Aorta (tissue), 5 donors: ENCODE results near the gene ZNF320. TPM values are rescaled to one million over a fixed set of nuclear protein-coding genes. Genes with fewer than 3 reads are reported as not detected.
"Not testable (repeated sequence)": the region's sequence is repeated elsewhere in the genome, so short reads cannot be mapped to it uniquely, and the experiment has no call there.

ENCODE experiments used
- ATAC-seq: fragments of 200-7000 bp; cut with Tn5 transposase; one replicate; pipeline ENCODE4 v1.9.1; 2022; ENCODE audit warnings: moderate library complexity; ENCODE audit not compliant: low FRiP score
- DNase-seq, 2 donors: peaks; one replicate each; pipeline ENCODE4 v3.0.0-alpha.2; 2020
- H3K27ac ChIP-seq, 2 donors: one replicate each; pipeline ENCODE4 v1.5.1; 2013; ENCODE audit warnings: low read length in 2 of 2, mild to moderate bottlenecking in 2 of 2, moderate library complexity in 2 of 2, control low read depth in 1 of 2, inconsistent platforms in 1 of 2, low read depth in 1 of 2
- H3K27me3 ChIP-seq, 2 donors: one replicate each; pipeline ENCODE4 v1.6.1; 2013; ENCODE audit warnings: control low read depth in 1 of 2, low read length in 1 of 2, mild to moderate bottlenecking in 1 of 2, moderate library complexity in 1 of 2; ENCODE audit not compliant: insufficient read depth in 2 of 2, control insufficient read depth in 1 of 2
- H3K36me3 ChIP-seq, 2 donors: one replicate each; pipeline ENCODE4 v1.6.1; 2013; ENCODE audit warnings: control low read depth in 1 of 2, low read length in 1 of 2, mild to moderate bottlenecking in 1 of 2; ENCODE audit not compliant: insufficient read depth in 2 of 2, control insufficient read depth in 1 of 2
- H3K4me1 ChIP-seq, 2 donors: one replicate each; pipeline ENCODE4 v1.6.1; 2013; ENCODE audit warnings: low read length in 2 of 2, control low read depth in 1 of 2, mild to moderate bottlenecking in 1 of 2, moderate library complexity in 1 of 2; ENCODE audit not compliant: insufficient read depth in 2 of 2, control insufficient read depth in 1 of 2
- H3K4me3 ChIP-seq, 2 donors: one replicate each; pipeline ENCODE4 v1.5.1; 2013; ENCODE audit warnings: low read length in 2 of 2, control low read depth in 1 of 2, mild to moderate bottlenecking in 1 of 2
- H3K9me3 ChIP-seq: one replicate; pipeline ENCODE4 v1.6.1; 2013; ENCODE audit warnings: mild to moderate bottlenecking, low read length; ENCODE audit not compliant: control insufficient read depth
- WGBS, 2 donors: extraction: QIAGEN DNeasy Blood & Tissue Kit; methylation state at CpG; one replicate each; pipeline ENCODE4 v1.1.7; 2013; 5-methylcytosine and 5-hydroxymethylcytosine counted together
- intact Hi-C, 2 donors: fragments of 100-400 bp; cut with DNase I; formaldehyde crosslinking; loops; one replicate each; pipeline versions ENCODE4 v1.14.2 to v1.15.0; 2022
- polyA plus RNA-seq, 2 donors: library from polyadenylated mRNA; stranded (reverse); fragments of 200-250 nt; gene quantifications; one replicate each; pipeline ENCODE4 v1.2.3, GENCODE V29; 2013
- total RNA-seq, 2 donors: library from RNA; stranded (reverse); fragmentation: NEBNext Ultra II Directional; extraction: Animal tissue kit (Norgen Biotek cat#: 25700); gene quantifications; one replicate each; pipeline ENCODE4 v1.2.1, GENCODE V29; 2021
- donor health status: healthy with polysubstance abuse.
- donor health status: Bipolar disorder and iron deficiency.
- donor health status: DM: no; HTN: no; CAD: no.
- donor health status: DM: no; HTN: no; CAD: no.
- donor health status: DM: yes; HTN: yes; CAD: no.

The ZNF320 gene
- total and polyA plus RNA-seq, 4 donors = 6.6 to 11.7 (median 8.6) TPM; not detected in 1

GRCh38 chr19:52942386-52943133 is 45.1 kb upstream of the ZNF320 start:
- Histone ChIP-seq H3K27ac (peak overlapping the region in 1 of 2 donors; percentile 88), H3K4me3 (peak overlapping the region; percentile 74 to 82), H3K27me3 (no peaks in the 10 kb centered on the region), H3K36me3 (no peaks in the 10 kb centered on the region), H3K9me3 (peaks cover 3% of the 10 kb centered on the region), H3K4me1 (no peaks in the 10 kb centered on the region)
- DNase-seq (peak; percentile 96 to 98), ATAC-seq (peak; percentile 98)
- 0 to 1% methylated on average over 43 of the region's 43 CpGs for WGBS, 2 donors
- intact Hi-C loops = loop anchor here in 1 of 2 donors (2.0 to 10.0 kb wide), 2 partner anchors 20 to 52 kb away; partner anchors contain the start of gene ZNF816

- H3K27ac ChIP-seq = peak overlapping the region in 1 of 2 donors; percentile 34
- H3K27me3 ChIP-seq = no peaks in the 10 kb centered on the region
- WGBS, 2 donors = 0% methylated on average over 26 of the region's 26 CpGs
- H3K9me3 ChIP-seq = peaks cover 1% of the 10 kb centered on the region
- peak overlapping the region; percentile 74 to 82 for H3K4me3 ChIP-seq
- peak; percentile 70 for ATAC-seq
- DNase-seq = peak in 1 of 2 donors; percentile 81
- no peaks in the 10 kb centered on the region for H3K4me1 ChIP-seq
- no peaks in the 10 kb centered on the region for H3K36me3 ChIP-seq
- intact Hi-C loops = loop anchor here in 1 of 2 donors (2.0 to 10.0 kb wide), 2 partner anchors 21 to 53 kb away; partner anchors contain the start of gene ZNF816
Measured at GRCh38 chr19:52941941-52942385, 44.5 kb upstream of the ZNF320 start.

- H3K9me3 ChIP-seq, H3K27ac ChIP-seq, DNase-seq, H3K27me3 ChIP-seq, H3K36me3 ChIP-seq, H3K4me1 ChIP-seq, ATAC-seq: not testable (repeated sequence)
- H3K4me3 ChIP-seq = peak overlapping the region; percentile 74 to 82
- intact Hi-C loops = loop anchor here in 1 of 2 donors (10.0 kb wide), 1 partner anchor 53 kb away; no protein-coding TSS in a partner anchor
- 34 to 43% methylated on average over 2 of the region's 2 CpGs for WGBS, 2 donors
Measured at GRCh38 chr19:52941523-52941922, 44.1 kb upstream of the ZNF320 start.

- ATAC-seq, H3K9me3 ChIP-seq, DNase-seq, H3K36me3 ChIP-seq, H3K4me3 ChIP-seq, H3K27me3 ChIP-seq, H3K4me1 ChIP-seq, H3K27ac ChIP-seq: not testable (repeated sequence)
- WGBS, 2 donors = 88 to 89% methylated on average over 5 of the region's 5 CpGs
- intact Hi-C loops = loop anchor here in 1 of 2 donors (10.0 kb wide), 1 partner anchor 54 kb away; no protein-coding TSS in a partner anchor
Measured at GRCh38 chr19:52940905-52941304, 43.5 kb upstream of the ZNF320 start.

GRCh38 chr19:52938761-52939160 is 41.3 kb upstream of the ZNF320 start:
- no peaks in the 10 kb centered on the region for H3K9me3 ChIP-seq
- no peak overlapping the region for H3K27ac ChIP-seq
- no peaks in the 10 kb centered on the region for H3K36me3 ChIP-seq
- 63 to 64% methylated on average over 5 of the region's 5 CpGs for WGBS, 2 donors
- H3K4me3 ChIP-seq = no peak overlapping the region
- H3K27me3 ChIP-seq = no peaks in the 10 kb centered on the region
- DNase-seq (no peak), ATAC-seq (no peak)
- no peaks in the 10 kb centered on the region for H3K4me1 ChIP-seq
- intact Hi-C loops = no loop called here

- WGBS, 2 donors = 93 to 95% methylated on average over 7 of the region's 7 CpGs
- no peaks in the 10 kb centered on the region for H3K9me3 ChIP-seq
- intact Hi-C loops = no loop called here
- ATAC-seq = no peak
- no peak overlapping the region for H3K27ac ChIP-seq
- no peak overlapping the region for H3K4me3 ChIP-seq
- H3K4me1 ChIP-seq = no peaks in the 10 kb centered on the region
- no peak for DNase-seq
- no peaks in the 10 kb centered on the region for H3K36me3 ChIP-seq
- no peaks in the 10 kb centered on the region for H3K27me3 ChIP-seq
Measured at GRCh38 chr19:52936954-52937325, 39.5 kb upstream of the ZNF320 start.

- intact Hi-C loops = no loop called here
- H3K27me3 ChIP-seq = no peaks in the 10 kb centered on the region
- no peak overlapping the region for H3K27ac ChIP-seq
- ATAC-seq = no peak
- DNase-seq = no peak
- H3K4me1 ChIP-seq = no peaks in the 10 kb centered on the region
- H3K36me3 ChIP-seq = no peaks in the 10 kb centered on the region
- no peak overlapping the region for H3K4me3 ChIP-seq
- WGBS, 2 donors = 88 to 89% methylated on average over 12 of the region's 12 CpGs
- no peaks in the 10 kb centered on the region for H3K9me3 ChIP-seq
Measured at GRCh38 chr19:52936151-52936953, 38.9 kb upstream of the ZNF320 start.

- no peak overlapping the region for H3K4me3 ChIP-seq
- H3K36me3 ChIP-seq = no peaks in the 10 kb centered on the region
- 92 to 93% methylated on average over 8 of the region's 8 CpGs for WGBS, 2 donors
- no peaks in the 10 kb centered on the region for H3K4me1 ChIP-seq
- H3K27me3 ChIP-seq = no peaks in the 10 kb centered on the region
- ATAC-seq = no peak
- no peak overlapping the region for H3K27ac ChIP-seq
- intact Hi-C loops = no loop called here
- H3K9me3 ChIP-seq = no peaks in the 10 kb centered on the region
- no peak for DNase-seq
Measured at GRCh38 chr19:52935434-52935833, 38.0 kb upstream of the ZNF320 start.
